Activated CD8-positive, alpha-beta memory T cell treated with anti-CD3 and anti-CD28 coated beads, Interleukin-2, amount 50 U/mL, for 4 hours (primary cell): ENCODE measurements around the gene NFATC4.
A peak's percentile ranks its signal among the peaks of the same experiment; 100 is the strongest.
"Not testable (repeated sequence)": the region's sequence is repeated elsewhere in the genome, so short reads cannot be mapped to it uniquely, and the experiment has no call there.

Source experiments
- DNase-seq: peaks from one replicate; pipeline ENCODE4 v3.0.0-alpha.2; 2020

Gene NFATC4

GRCh38 chr14:24339284-24340151 lies 28.5 kb upstream of the NFATC4 start, which contains the start of gene RIPK3:
TSS of gene RIPK3 (minus strand) at chr14:24339991. CDS start at chr14:24339826, 165 bp downstream.
- DNase-seq: peak; percentile 68

GRCh38 chr14:24340606-24341005 lies 27.4 kb upstream of the NFATC4 start:
- no peak for DNase-seq

DNA sequence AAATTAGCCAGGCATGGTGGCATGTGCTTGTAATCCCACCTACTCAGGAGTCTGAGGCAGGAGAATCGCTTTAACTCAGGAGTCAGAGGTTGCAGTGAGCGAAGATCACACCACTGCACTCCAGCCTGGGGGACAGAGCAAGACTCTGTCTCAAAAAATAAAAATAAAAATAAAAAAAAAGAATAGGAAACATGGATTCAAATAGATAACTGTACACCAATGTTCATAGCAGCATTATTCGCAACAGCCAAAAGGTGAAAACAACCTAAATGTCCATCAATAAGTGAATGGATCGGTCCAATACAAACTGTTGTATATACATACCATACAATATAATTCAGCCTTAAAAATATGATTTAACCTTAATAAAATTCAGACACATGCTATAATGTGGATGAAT lies 25.1 kb upstream of the NFATC4 start:
- no peak for DNase-seq

GRCh38 chr14:24343795-24344660 lies 24.0 kb upstream of the NFATC4 start:
- DNase-seq: no peak

DNA sequence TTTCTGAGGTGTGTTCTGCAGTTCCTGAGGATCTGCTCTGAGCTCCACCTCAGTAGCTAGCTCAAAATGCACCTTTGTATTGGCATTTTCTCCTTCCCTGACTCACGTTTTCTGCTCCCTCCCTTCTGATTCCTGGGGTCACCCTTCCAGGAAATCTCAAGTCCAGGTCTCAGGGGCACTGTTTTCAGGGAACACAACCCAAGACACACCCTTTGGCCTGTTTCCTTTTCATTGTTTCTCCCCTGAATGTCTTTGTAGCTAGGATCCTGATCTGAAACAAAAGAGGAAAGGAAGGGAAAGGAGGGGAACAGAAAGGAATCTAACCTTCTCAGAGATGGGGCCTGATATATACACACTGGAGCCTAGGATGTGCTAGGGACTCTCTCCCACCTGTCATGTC lies 20.9 kb upstream of the NFATC4 start:
- DNase-seq: no peak

- no peak for DNase-seq
Measured at GRCh38 chr14:24348186-24348585, 19.8 kb upstream of the NFATC4 start.

- no peak for DNase-seq
Measured at GRCh38 chr14:24349742-24350141, 18.2 kb upstream of the NFATC4 start.

DNA sequence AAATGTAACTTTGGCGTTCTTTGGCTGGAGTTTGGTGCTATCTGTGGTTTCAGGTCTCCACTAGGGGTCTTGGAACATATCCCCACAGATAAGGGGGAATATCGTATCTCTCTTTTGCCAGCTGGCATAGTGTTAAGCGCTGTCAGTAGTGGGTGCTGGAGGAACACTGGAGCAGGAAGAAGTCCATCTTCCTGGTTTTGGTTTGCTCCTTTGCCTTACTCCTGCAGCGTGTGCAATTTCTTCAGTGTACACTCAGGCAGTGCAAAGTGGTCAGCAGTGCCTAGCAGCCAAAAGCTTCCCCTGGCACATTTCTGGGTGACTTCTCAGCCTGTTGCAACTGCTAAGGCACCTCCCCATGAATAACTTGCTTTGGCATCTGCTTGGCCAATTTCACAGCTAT lies 16.5 kb upstream of the NFATC4 start:
- DNase-seq: no peak

DNA sequence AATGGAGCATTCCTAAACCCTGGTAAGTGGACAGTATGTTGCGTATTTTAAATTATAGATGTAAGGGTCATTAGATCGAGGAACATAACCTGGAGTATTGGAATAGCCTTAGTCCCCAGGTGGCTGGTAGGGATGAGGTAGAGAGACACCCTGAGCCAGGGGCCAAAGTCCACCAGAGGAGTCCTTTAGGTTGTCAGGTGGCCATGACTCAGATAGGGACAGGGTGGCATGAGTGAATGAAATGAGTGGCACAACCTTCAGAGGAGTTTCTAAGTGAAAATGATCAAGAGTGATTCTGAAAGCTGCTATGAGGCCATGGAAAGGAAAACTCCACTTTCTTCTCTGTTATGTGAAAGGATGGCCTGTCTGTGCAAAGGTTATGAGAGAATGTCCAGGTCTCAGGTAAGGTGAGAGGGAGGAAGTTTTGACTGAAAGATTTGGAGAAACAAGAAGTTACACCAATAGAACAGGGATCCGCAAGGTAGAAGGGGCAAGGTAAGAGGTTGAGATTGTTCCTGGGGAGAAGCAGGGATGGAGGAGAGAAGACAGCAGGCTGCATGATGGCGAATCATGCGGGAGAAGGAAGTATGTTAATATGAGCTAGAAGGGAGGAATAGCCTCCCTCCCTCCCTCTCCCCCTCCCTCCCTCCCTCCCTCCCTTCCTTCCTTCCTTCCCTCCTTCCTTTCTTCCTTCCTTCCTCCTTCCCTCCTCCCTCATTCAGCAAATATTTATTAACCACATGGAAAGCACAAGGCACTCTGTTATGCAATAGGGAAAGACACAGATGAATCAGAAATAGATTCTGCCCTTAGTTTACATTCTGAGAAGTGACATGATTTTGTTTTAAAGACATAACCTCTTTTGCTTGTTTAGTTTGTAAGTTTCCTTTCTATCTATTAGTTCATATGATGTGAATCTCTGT lies 14.2 kb upstream of the NFATC4 start:
- no peak for DNase-seq

GRCh38 chr14:24354482-24354825 lies 13.5 kb upstream of the NFATC4 start:
- not testable (repeated sequence) for DNase-seq

- no peak for DNase-seq
Measured at GRCh38 chr14:24355009-24355408, 13.0 kb upstream of the NFATC4 start.

DNA sequence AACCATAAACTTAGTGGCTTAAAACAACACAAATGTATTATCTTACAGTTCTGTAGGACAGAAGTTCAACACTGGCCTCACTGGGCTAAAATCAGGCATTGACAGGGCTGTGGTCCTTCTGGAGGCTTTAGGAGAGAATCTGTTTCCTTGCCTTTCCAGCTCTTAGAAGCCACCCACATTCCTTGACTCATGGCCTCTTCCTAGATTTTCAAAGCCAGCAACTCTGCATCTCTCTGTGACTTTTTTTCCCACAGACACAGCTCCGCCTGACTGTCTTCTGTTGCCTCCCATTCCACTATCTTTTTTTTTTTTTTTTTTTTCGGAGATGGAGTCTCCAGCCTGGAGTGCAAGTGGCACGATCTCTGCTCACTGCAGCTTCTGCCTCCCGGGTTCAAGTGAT lies 11.8 kb upstream of the NFATC4 start:
- no peak for DNase-seq

DNA sequence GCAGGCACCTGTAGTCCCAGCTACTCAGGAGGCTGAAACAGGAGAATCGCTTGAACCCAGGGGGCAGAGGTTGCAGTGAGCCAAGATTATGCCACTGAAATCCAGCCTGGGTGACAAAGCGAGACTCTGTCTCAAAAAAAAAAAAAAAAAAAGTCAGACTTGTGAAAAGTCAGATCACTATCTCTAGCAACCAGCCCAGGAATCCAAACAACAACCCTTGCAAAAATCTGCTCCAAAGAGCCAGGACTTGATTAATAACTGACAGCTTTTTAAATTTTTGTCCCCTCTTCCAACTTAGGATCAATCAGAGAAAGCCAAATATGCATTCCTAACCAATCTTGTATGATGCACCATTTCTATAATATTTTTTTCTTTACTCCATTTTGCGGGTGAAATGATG lies 7.7 kb upstream of the NFATC4 start:
- no peak for DNase-seq

DNA sequence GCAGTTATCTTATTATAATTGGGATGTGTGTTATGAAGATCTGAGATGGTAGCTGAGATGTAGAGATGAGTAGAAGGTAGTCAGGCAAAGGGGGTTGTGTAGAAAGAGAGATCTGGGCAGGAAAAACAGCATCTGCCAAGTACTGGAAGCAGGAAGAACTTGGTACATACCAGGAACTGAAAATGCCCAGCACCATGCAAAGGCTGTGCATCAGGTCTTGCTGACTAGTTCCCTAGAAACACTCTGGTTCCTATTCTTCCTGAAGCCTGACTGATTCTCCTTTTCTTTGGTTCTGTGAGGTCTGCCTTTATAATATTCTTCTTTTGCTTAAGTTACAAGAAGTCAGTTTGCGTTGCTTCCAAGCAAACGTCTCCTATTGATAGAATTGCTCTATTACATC lies 6.7 kb upstream of the NFATC4 start:
- DNase-seq: no peak

GRCh38 chr14:24362241-24362960 lies 5.6 kb upstream of the NFATC4 start:
- DNase-seq: no peak

DNA sequence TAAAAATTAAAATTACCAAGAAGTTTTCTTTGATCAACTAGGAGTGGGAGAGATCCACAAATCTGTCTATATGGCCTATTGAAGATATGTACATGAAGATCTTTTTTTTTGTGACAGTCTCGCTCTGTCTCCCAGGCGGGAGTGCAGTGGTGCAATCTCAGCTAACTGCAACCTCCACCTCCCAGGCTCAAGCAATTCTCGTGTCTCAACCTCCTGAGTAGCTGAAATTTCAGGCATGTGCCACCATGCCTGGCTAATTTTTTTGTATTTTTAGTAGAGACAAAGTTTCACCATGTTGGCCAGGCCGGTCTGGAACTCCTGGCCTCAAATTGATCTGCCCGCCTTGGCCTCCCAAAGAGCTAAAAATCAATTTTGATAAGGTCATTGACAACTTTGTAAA lies 4.6 kb upstream of the NFATC4 start:
- no peak for DNase-seq

- DNase-seq: no peak
Measured at GRCh38 chr14:24364841-24365240, 3.1 kb upstream of the NFATC4 start.

- peak; percentile 63 for DNase-seq
Measured at GRCh38 chr14:24365600-24366412, 2.2 kb upstream of the NFATC4 start.

- DNase-seq: no peak
Measured at GRCh38 chr14:24366413-24366720, 1.6 kb upstream of the NFATC4 start.

- no peak for DNase-seq
Measured at GRCh38 chr14:24366721-24367513, 1.1 kb upstream of the NFATC4 start.

- DNase-seq: no peak
Measured at GRCh38 chr14:24368212-24368561, 203 bp downstream of the NFATC4 start.
